GM19238 (cell line): Measurements from ENCODE around the gene SH2D5.
A peak's percentile ranks its signal among the peaks of the same experiment; 100 is the strongest.

ENCODE experiments used
- DNase-seq: peaks from one replicate; pipeline ENCODE4 v3.0.0; 2011; ENCODE audit warnings: low spot score; ENCODE audit not compliant: insufficient read length

The SH2D5 gene

GRCh38 chr1:20732588-20733359, at the start of gene SH2D5:
Gene SH2D5 (minus strand): TSS chr1:20732703. CDS start chr1:20728044, 4,659 bp downstream.
- DNase-seq = peak; percentile 71

- DNase-seq = no peak
These were observed 43.2 kb upstream of the SH2D5 start for GRCh38 chr1:20775700-20776099.

GRCh38 chr1:20771780-20772179, 39.3 kb upstream of the SH2D5 start:
- no peak for DNase-seq

GRCh38 chr1:20770314-20771087, 38.0 kb upstream of the SH2D5 start:
- DNase-seq = no peak

GRCh38 chr1:20767271-20767670, 34.8 kb upstream of the SH2D5 start:
- no peak for DNase-seq

GRCh38 chr1:20763417-20763816, 30.9 kb upstream of the SH2D5 start:
- no peak for DNase-seq

GRCh38 chr1:20760322-20760721, 27.8 kb upstream of the SH2D5 start:
- DNase-seq = no peak

GRCh38 chr1:20753589-20753988, 21.1 kb upstream of the SH2D5 start:
- no peak for DNase-seq

GRCh38 chr1:20751462-20751990, 19.0 kb upstream of the SH2D5 start:
- no peak for DNase-seq

GRCh38 chr1:20742671-20743070, 10.2 kb upstream of the SH2D5 start:
- no peak for DNase-seq

- DNase-seq = no peak
These were observed 8.3 kb upstream of the SH2D5 start for GRCh38 chr1:20740781-20741180.

- no peak for DNase-seq
These were observed 6.7 kb upstream of the SH2D5 start for GRCh38 chr1:20739225-20739624.

GRCh38 chr1:20735581-20736111, 3.1 kb upstream of the SH2D5 start:
- DNase-seq = no peak

- no peak for DNase-seq
These were observed 965 bp upstream of the SH2D5 start for GRCh38 chr1:20733360-20733975.

- DNase-seq = peak; percentile 75
These were observed 374 bp downstream of the SH2D5 start for GRCh38 chr1:20732071-20732587.

GRCh38 chr1:20731057-20731991, 1.2 kb downstream of the SH2D5 start:
- DNase-seq = no peak

GRCh38 chr1:20730690-20731056, 1.8 kb downstream of the SH2D5 start:
- no peak for DNase-seq

GRCh38 chr1:20729990-20730689, 2.4 kb downstream of the SH2D5 start:
- no peak for DNase-seq

GRCh38 chr1:20729155-20729931, 3.2 kb downstream of the SH2D5 start:
- no peak for DNase-seq
